HepG2 (cell line): ENCODE results near the gene NDUFS6.

Experiments
- STAT5B ChIP-seq: sonication (generic); formaldehyde crosslinking; IDR thresholded peaks from 2 replicates; pipeline ENCODE4 v1.4.0; 2020; ENCODE audit warnings: missing genetic modification reagents
- TF ChIP-seq, protein P1 (sequence below): sonication (generic); formaldehyde crosslinking; IDR thresholded peaks from 2 replicates; pipeline ENCODE4 v1.5.0; 2020; ENCODE audit warnings: mild to moderate bottlenecking, missing genetic modification reagents, moderate library complexity

GRCh38 chr5:1782385-1783215, 18.6 kb upstream of the NDUFS6 start:
- TF ChIP-seq, protein P1, sequence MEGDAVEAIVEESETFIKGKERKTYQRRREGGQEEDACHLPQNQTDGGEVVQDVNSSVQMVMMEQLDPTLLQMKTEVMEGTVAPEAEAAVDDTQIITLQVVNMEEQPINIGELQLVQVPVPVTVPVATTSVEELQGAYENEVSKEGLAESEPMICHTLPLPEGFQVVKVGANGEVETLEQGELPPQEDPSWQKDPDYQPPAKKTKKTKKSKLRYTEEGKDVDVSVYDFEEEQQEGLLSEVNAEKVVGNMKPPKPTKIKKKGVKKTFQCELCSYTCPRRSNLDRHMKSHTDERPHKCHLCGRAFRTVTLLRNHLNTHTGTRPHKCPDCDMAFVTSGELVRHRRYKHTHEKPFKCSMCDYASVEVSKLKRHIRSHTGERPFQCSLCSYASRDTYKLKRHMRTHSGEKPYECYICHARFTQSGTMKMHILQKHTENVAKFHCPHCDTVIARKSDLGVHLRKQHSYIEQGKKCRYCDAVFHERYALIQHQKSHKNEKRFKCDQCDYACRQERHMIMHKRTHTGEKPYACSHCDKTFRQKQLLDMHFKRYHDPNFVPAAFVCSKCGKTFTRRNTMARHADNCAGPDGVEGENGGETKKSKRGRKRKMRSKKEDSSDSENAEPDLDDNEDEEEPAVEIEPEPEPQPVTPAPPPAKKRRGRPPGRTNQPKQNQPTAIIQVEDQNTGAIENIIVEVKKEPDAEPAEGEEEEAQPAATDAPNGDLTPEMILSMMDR (CRISPR knock-in tag), result no peak
- TF ChIP-seq STAT5B, result no peak
